ENCODE measurements around the gene AHSA1. TPM values are rescaled to one million over a fixed set of nuclear protein-coding genes. Genes with fewer than 3 reads are reported as not detected.
A peak's percentile ranks its signal among the peaks of the same experiment; 100 is the strongest.

Gene AHSA1
- total and polyA plus RNA-seq, 2 donors (not counting 1 experiment from before 2014, with no cell fraction given), result 83.2 to 87.5 TPM

- no peak overlapping the region for H3K4me3 ChIP-seq (ENCODE audit: control extremely low read depth in 1 of 5, extremely low read depth in 1 of 5, insufficient read depth in 1 of 5, low read depth in 2 of 5, low read length in 4 of 5)
- H3K27me3 Mint-ChIP-seq, result no peaks in the 10 kb centered on the region
- DNase-seq, result no peak
- H3K27me3 ChIP-seq (replicated peaks in 1 of 4; ENCODE audit: control extremely low read depth in 1 of 4, control insufficient read depth in 3 of 4, insufficient read depth in 4 of 4, low read length in 3 of 4), result no peaks in the 10 kb centered on the region
- CTCF ChIA-PET, result no interaction called here
- ATAC-seq (ENCODE audit: low read depth), result no peak
- H3K4me3 Mint-ChIP-seq, result no peak overlapping the region
- H3K4me1 ChIP-seq (ENCODE audit: control insufficient read depth in 2 of 2, insufficient read depth in 2 of 2, low read length in 2 of 2), result no peaks in the 10 kb centered on the region
- H3K27ac ChIP-seq (ENCODE audit: low read length in 2 of 2), result no peak overlapping the region
- H3K9me3 ChIP-seq (ENCODE audit: control extremely low read depth in 1 of 3, control insufficient read depth in 2 of 3, insufficient read depth in 1 of 3, low read length in 2 of 3), result no peaks in the 10 kb centered on the region
- H3K27ac Mint-ChIP-seq, result no peak overlapping the region
- H3K36me3 ChIP-seq (replicated peaks in 1 of 2; ENCODE audit: control extremely low read depth in 1 of 2, control insufficient read depth in 1 of 2, extremely low read depth in 1 of 2, insufficient read depth in 2 of 2, low read length in 1 of 2), result peaks cover 0 to 46% of the 10 kb centered on the region in 2 experiments
- no peaks in the 10 kb centered on the region for H4K20me1 ChIP-seq (ENCODE audit: control insufficient read depth, insufficient read depth, low read length, poor library complexity, severe bottlenecking)
- no peak overlapping the region for H2AFZ ChIP-seq (ENCODE audit: insufficient read depth, low read depth, low read length, poor library complexity, severe bottlenecking)
- no CpG with 5 or more reads among the region's 2 CpGs for WGBS (ENCODE audit: insufficient coverage)
- no peaks in the 10 kb centered on the region for H3K79me2 ChIP-seq (ENCODE audit: control insufficient read depth, insufficient read depth, low read length)
- no peak overlapping the region for H3K9ac ChIP-seq (ENCODE audit: low read length)
- TF ChIP-seq EZH2 (IDR thresholded peaks at IDR 0.05; ENCODE audit: borderline replicate concordance, insufficient read depth, low read depth, low read length, poor library complexity, severe bottlenecking) (no peak), CTCF (IDR thresholded peaks at IDR 0.05) (no peak)
- POLR2A ChIA-PET, result no interaction called here
- no peaks in the 10 kb centered on the region for H3K9me3 Mint-ChIP-seq (ENCODE audit: insufficient read depth)
- intact Hi-C loops (cut with micrococcal nuclease), result no loop called here
- H3K4me1 Mint-ChIP-seq, result no peaks in the 10 kb centered on the region
- H3K4me2 ChIP-seq (replicated peaks; ENCODE audit: low read depth, low read length, poor library complexity, severe bottlenecking), result no peak overlapping the region
Observed at GRCh38 chr14:77442196-77442595, 15.7 kb upstream of the AHSA1 start.

GRCh38 chr14:77455966-77456640 lies 1.8 kb upstream of the AHSA1 start:
- H3K27ac ChIP-seq (ENCODE audit: low read length in 2 of 2), result no peak overlapping the region

More at GRCh38 chr14:77455966-77456640, 1.8 kb upstream of the AHSA1 start:
- intact Hi-C loops (cut with micrococcal nuclease), result loop anchor here (2.0 to 5.0 kb wide), 3 partner anchors 334 to 494 kb away; partner anchors contain the start of gene IRF2BPL
- CTCF ChIA-PET, result interaction anchor here (1.0 to 4.3 kb wide), 3 partner anchors 135 to 332 kb away, joined by 3 to 20 read pairs (median 13); partner anchors contain the start of genes GSTZ1 and POMT2
- no peak overlapping the region for H2AFZ ChIP-seq (ENCODE audit: insufficient read depth, low read depth, low read length, poor library complexity, severe bottlenecking)
- H3K9ac ChIP-seq (ENCODE audit: low read length), result peak overlapping the region; percentile 91
- H3K9me3 ChIP-seq (ENCODE audit: control extremely low read depth in 1 of 3, control insufficient read depth in 2 of 3, insufficient read depth in 1 of 3, low read length in 2 of 3), result no peaks in the 10 kb centered on the region
- H3K36me3 ChIP-seq (replicated peaks in 1 of 2; ENCODE audit: control extremely low read depth in 1 of 2, control insufficient read depth in 1 of 2, extremely low read depth in 1 of 2, insufficient read depth in 2 of 2, low read length in 1 of 2), result peaks cover 7 to 28% of the 10 kb centered on the region in 2 experiments
- peaks cover 21 to 24% of the 10 kb centered on the region in 2 donors for H3K4me1 ChIP-seq (ENCODE audit: control insufficient read depth in 2 of 2, insufficient read depth in 2 of 2, low read length in 2 of 2)
- H3K27me3 ChIP-seq (replicated peaks in 1 of 4; ENCODE audit: control extremely low read depth in 1 of 4, control insufficient read depth in 3 of 4, insufficient read depth in 4 of 4, low read length in 3 of 4), result no peaks in the 10 kb centered on the region
- H3K79me2 ChIP-seq (ENCODE audit: control insufficient read depth, insufficient read depth, low read length), result peaks cover 66% of the 10 kb centered on the region
- DNase-seq, result no peak
- Mint-ChIP-seq H3K4me3 (peak overlapping the region; percentile 100), H3K27me3 (no peaks in the 10 kb centered on the region), H3K4me1 (peaks cover 39% of the 10 kb centered on the region), H3K27ac (no peak overlapping the region), H3K9me3 (ENCODE audit: insufficient read depth) (no peaks in the 10 kb centered on the region)
- H3K4me2 ChIP-seq (replicated peaks; ENCODE audit: low read depth, low read length, poor library complexity, severe bottlenecking), result peak overlapping the region; percentile 89
- TF ChIP-seq CTCF (IDR thresholded peaks at IDR 0.05), result no peak
- no peak for TF ChIP-seq EZH2 (IDR thresholded peaks at IDR 0.05; ENCODE audit: borderline replicate concordance, insufficient read depth, low read depth, low read length, poor library complexity, severe bottlenecking)
- no peak overlapping the region for H3K4me3 ChIP-seq (ENCODE audit: control extremely low read depth in 1 of 5, extremely low read depth in 1 of 5, insufficient read depth in 1 of 5, low read depth in 2 of 5, low read length in 4 of 5)
- ATAC-seq (ENCODE audit: low read depth), result no peak
- peaks cover 25% of the 10 kb centered on the region for H4K20me1 ChIP-seq (ENCODE audit: control insufficient read depth, insufficient read depth, low read length, poor library complexity, severe bottlenecking)
- no CpG with 5 or more reads among the region's 2 CpGs for WGBS (ENCODE audit: insufficient coverage)
- POLR2A ChIA-PET, result no interaction called here

Measured in B cell (primary cell).